Osteoblast (primary cell): ENCODE data around the gene RAI14. TPM values are rescaled to one million over a fixed set of nuclear protein-coding genes. Genes with fewer than 3 reads are reported as not detected.
"Not testable (repeated sequence)": the region's sequence is repeated elsewhere in the genome, so short reads cannot be mapped to it uniquely, and the experiment has no call there.

Source experiments
- DNase-seq: peaks from one replicate; pipeline ENCODE4 v3.0.0; 2011; ENCODE audit warnings: low spot score, mixed read lengths; ENCODE audit not compliant: insufficient read length; ENCODE audit errors: missing footprints
- H2AFZ ChIP-seq: 2 replicates; pipeline ENCODE4 v1.6.0; 2011; ENCODE audit warnings: mild to moderate bottlenecking, low read length
- H3K27ac ChIP-seq: 2 replicates; pipeline ENCODE4 v1.5.1; 2011; ENCODE audit warnings: mild to moderate bottlenecking, low read depth, low read length, moderate library complexity
- H3K27me3 ChIP-seq: 2 replicates; pipeline ENCODE4 v1.6.0; 2012; ENCODE audit warnings: mild to moderate bottlenecking, control low read depth, inconsistent platforms, low read length, moderate library complexity; ENCODE audit not compliant: insufficient read depth
- H3K36me3 ChIP-seq: 2 replicates; pipeline ENCODE4 v1.5.1; 2011; ENCODE audit warnings: mild to moderate bottlenecking, low read length, control low read depth, moderate library complexity; ENCODE audit not compliant: insufficient read depth
- H3K4me1 ChIP-seq: 2 replicates; pipeline ENCODE4 v1.5.1; 2011; ENCODE audit warnings: mild to moderate bottlenecking, low read length, control low read depth, moderate library complexity; ENCODE audit not compliant: insufficient read depth
- H3K4me2 ChIP-seq: 2 replicates; pipeline ENCODE4 v1.6.0; 2011; ENCODE audit warnings: mild to moderate bottlenecking, low read length; ENCODE audit not compliant: insufficient read depth
- H3K4me3 ChIP-seq: fragments of 200-600 bp; sonication (generic); 3 replicates; pipeline ENCODE4 v1.5.1; 2012; ENCODE audit warnings: mild to moderate bottlenecking, low read length, inconsistent platforms; ENCODE audit not compliant: insufficient read depth
- H3K79me2 ChIP-seq: 2 replicates; pipeline ENCODE4 v1.6.0; 2012; ENCODE audit warnings: mild to moderate bottlenecking, low read length, control low read depth, inconsistent platforms; ENCODE audit not compliant: insufficient read depth
- H3K9me3 ChIP-seq: 2 replicates; pipeline ENCODE4 v1.5.1; 2011; ENCODE audit warnings: low read depth, low read length, control low read depth
- H4K20me1 ChIP-seq: 2 replicates; pipeline ENCODE4 v1.6.0; 2012; ENCODE audit warnings: mild to moderate bottlenecking, low read length, control low read depth; ENCODE audit not compliant: insufficient read depth
- total RNA-seq: library from RNA; depleted of rRNA; stranded (reverse); fragments of >200 nt; gene quantifications from 2 replicates; pipeline ENCODE4 v1.2.3, GENCODE V29; 2012
- TF ChIP-seq, protein P1 (sequence below): IDR thresholded peaks from 2 replicates; pipeline ENCODE4 v1.5.1; 2011; ENCODE audit warnings: mild to moderate bottlenecking, low read depth, low read length, moderate library complexity; ENCODE audit errors: extremely low read depth

The RAI14 gene
- total RNA-seq, 1 donor, result 149 TPM

DNA sequence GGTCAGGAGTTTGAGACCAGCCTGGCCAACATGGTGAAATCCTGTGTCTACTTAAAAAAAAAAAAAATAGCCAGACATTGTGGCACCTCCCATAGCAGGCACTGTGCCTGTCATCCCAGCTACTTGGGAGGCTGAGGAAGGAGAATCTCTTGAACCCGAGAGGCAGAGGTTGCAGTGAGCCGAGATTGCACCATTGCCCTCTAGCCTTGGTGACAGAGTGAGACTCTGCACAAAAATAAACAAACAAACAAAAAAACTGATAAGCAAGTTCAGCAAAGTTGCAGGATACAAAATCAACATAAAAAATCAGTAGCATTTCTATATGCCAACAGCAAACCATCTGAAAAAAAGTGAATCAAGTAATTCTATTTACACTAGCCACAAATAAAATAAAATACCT, 118.0 kb downstream of the RAI14 start:
- DNase-seq, result no peak
- no peak overlapping the region for H3K27ac ChIP-seq
- no peak overlapping the region for H3K4me2 ChIP-seq
- no peaks in the 10 kb centered on the region for H3K27me3 ChIP-seq
- peaks cover 19% of the 10 kb centered on the region for H3K36me3 ChIP-seq
- H3K79me2 ChIP-seq, result peaks cover 67% of the 10 kb centered on the region
- no peak overlapping the region for H3K4me3 ChIP-seq
- TF ChIP-seq, protein P1, sequence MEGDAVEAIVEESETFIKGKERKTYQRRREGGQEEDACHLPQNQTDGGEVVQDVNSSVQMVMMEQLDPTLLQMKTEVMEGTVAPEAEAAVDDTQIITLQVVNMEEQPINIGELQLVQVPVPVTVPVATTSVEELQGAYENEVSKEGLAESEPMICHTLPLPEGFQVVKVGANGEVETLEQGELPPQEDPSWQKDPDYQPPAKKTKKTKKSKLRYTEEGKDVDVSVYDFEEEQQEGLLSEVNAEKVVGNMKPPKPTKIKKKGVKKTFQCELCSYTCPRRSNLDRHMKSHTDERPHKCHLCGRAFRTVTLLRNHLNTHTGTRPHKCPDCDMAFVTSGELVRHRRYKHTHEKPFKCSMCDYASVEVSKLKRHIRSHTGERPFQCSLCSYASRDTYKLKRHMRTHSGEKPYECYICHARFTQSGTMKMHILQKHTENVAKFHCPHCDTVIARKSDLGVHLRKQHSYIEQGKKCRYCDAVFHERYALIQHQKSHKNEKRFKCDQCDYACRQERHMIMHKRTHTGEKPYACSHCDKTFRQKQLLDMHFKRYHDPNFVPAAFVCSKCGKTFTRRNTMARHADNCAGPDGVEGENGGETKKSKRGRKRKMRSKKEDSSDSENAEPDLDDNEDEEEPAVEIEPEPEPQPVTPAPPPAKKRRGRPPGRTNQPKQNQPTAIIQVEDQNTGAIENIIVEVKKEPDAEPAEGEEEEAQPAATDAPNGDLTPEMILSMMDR, result no peak
- H3K4me1 ChIP-seq, result no peaks in the 10 kb centered on the region
- H3K9me3 ChIP-seq, result no peaks in the 10 kb centered on the region
- peaks cover 19% of the 10 kb centered on the region for H4K20me1 ChIP-seq
- H2AFZ ChIP-seq, result no peak overlapping the region

DNA sequence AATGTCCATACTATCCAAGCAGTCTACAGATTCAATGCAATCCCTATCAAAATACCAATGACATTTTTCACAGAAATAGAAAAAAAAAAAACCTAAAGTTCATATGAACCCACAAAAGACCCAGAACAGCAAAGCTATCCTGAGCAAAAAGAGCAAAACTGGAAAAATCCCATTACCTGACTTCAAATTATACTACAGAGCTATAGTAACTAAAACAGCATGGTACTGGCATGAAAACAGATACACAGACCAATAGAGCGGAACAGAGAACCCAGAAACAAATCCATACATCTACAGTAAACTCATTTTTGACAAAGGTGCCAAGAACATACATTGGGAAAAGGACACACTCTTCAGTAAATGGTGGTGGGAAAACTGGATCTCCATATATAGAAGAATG, 118.5 kb downstream of the RAI14 start:
- H2AFZ ChIP-seq, H3K27ac ChIP-seq, H3K4me3 ChIP-seq, H3K27me3 ChIP-seq, DNase-seq, H3K9me3 ChIP-seq, H3K4me1 ChIP-seq, H3K4me2 ChIP-seq: not testable (repeated sequence)
- peaks cover 19% of the 10 kb centered on the region for H4K20me1 ChIP-seq
- H3K79me2 ChIP-seq, result peaks cover 63% of the 10 kb centered on the region
- peaks cover 15% of the 10 kb centered on the region for H3K36me3 ChIP-seq

DNA sequence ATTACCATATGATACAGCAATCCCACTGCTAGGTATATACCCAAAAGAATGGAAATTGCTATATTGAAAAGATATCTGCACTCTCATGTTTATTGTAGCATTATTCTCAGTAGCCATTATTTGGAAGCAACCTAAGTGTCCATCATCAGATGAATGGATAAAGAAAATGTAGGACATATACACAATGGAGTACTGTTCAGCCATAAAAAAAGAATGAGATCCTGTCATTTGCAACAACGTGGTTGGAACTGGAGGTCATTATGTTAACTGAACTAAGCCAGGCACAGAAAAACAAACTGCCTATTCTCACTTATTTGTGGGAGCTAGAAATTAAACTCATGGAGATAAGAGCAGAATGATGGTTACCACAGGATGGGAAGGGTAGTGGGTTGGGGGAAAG, 119.8 kb downstream of the RAI14 start:
- H3K9me3 ChIP-seq, result no peaks in the 10 kb centered on the region
- no peaks in the 10 kb centered on the region for H3K27me3 ChIP-seq
- peaks cover 14% of the 10 kb centered on the region for H4K20me1 ChIP-seq
- TF ChIP-seq, protein P1, result no peak
- no peak overlapping the region for H2AFZ ChIP-seq
- no peak for DNase-seq
- peaks cover 53% of the 10 kb centered on the region for H3K79me2 ChIP-seq
- no peak overlapping the region for H3K4me2 ChIP-seq
- H3K4me1 ChIP-seq, result no peaks in the 10 kb centered on the region
- no peak overlapping the region for H3K27ac ChIP-seq
- peaks cover 6% of the 10 kb centered on the region for H3K36me3 ChIP-seq
- H3K4me3 ChIP-seq, result no peak overlapping the region

DNA sequence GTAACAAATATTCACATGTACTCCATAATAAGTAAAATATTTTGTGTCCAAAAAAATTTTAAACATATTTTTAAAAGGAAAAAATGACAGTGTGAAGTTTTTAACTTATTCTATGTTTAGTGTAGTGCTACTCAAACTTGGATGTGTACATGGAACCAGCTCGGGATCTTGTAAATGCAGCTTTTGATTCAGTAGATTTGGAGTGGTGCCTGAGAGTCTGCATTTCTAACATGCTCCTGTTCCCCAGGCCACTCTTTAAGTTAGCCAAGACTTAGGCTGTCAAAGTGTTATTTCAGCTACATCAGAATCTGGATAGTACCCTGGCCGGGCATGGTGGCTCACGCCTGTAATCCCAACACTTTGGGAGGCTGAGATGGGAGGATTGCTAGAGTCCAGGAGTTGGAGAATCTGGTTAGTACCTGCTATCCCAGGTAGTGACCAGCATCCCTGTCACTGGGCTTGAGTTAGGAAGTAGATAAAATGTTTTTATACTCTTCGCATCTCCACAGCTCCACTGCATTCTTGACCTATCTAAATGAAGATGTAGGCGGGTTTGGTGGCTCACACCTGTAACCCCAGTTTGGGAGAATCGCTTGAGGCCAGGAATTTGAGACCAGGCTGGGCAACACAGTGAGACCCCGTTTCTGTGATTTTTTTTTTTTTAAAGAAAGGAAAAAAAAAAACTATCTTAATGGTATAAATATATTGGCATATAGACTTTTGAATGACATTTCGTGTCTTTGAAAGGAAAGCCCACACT, 122.1 kb downstream of the RAI14 start:
- Histone ChIP-seq H3K4me2 (no peak overlapping the region), H2AFZ (no peak overlapping the region)

DNA sequence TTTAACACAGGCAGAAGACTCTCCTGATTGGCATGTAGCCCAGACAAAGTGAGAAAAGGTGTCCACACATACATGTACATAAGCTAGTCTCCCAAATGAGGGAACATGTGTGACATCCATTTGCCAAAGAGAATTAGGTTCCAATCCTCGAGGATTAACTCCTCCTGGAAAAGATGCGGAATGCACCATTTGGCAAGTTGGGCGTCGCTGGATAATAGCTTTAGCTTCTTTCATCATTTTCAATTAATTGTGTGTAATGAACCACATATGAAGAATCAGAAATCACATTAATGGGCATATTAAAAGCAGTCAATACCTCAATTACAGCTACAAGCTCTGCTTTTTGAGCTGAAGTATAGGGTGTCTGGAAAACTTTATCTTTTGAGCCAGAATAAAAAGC, 127.8 kb downstream of the RAI14 start:
- H3K27me3 ChIP-seq, H4K20me1 ChIP-seq, H3K27ac ChIP-seq, H2AFZ ChIP-seq, DNase-seq, H3K4me1 ChIP-seq, H3K4me2 ChIP-seq, H3K9me3 ChIP-seq, H3K4me3 ChIP-seq, H3K36me3 ChIP-seq: not testable (repeated sequence)
- peaks cover 52% of the 10 kb centered on the region for H3K79me2 ChIP-seq

More for the DNA sequence above, 122.1 kb downstream of the RAI14 start:
- no peaks in the 10 kb centered on the region for H3K27me3 ChIP-seq
- H3K27ac ChIP-seq, result no peak overlapping the region
- peaks cover 48% of the 10 kb centered on the region for H3K79me2 ChIP-seq
- DNase-seq, result no peak
- no peaks in the 10 kb centered on the region for H3K36me3 ChIP-seq
- peaks cover 14% of the 10 kb centered on the region for H4K20me1 ChIP-seq
- TF ChIP-seq, protein P1, result no peak
- H3K4me1 ChIP-seq, result no peaks in the 10 kb centered on the region
- H3K4me3 ChIP-seq, result no peak overlapping the region
- no peaks in the 10 kb centered on the region for H3K9me3 ChIP-seq
